SK-N-DZ (cell line): ENCODE results near the gene TBXAS1.
"Not testable (repeated sequence)": the region's sequence is repeated elsewhere in the genome, so short reads cannot be mapped to it uniquely, and the experiment has no call there.

Source experiments
- DNase-seq: peaks from one replicate; pipeline ENCODE4 v3.0.0-alpha.2; 2015; ENCODE audit warnings: low spot score

The TBXAS1 gene

GRCh38 chr7:139914306-139915267, 85.5 kb downstream of the TBXAS1 start:
- no peak for DNase-seq

DNA sequence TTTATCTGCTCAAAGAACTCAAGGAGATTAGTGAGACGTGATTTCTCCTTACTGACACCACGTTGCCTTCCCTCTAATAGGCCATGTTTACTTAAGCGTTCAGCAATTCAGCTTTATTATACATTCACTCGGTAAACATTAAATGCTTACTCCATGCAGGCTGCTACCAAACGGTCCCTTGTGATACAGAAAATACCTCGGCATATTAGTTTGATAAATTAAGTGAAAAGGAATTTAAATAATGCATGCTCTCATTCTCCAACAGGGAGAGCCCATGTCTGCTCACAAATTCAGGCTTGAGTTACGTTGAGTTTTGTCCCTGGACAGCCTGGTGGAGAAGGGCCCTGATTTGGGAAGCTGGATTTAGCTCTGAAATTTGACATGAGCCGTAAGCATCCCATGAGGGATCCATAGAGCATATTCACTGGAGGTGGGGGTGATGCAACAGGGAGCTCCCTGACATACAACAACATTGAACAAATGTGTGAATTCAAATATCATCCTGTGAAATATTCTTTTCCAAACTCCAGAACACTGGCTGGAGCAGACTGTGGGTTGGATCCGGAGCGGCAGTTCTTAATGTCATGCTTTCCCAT, 86.3 kb downstream of the TBXAS1 start:
- no peak for DNase-seq

GRCh38 chr7:139915864-139916716, 87.0 kb downstream of the TBXAS1 start:
- DNase-seq: no peak

DNA sequence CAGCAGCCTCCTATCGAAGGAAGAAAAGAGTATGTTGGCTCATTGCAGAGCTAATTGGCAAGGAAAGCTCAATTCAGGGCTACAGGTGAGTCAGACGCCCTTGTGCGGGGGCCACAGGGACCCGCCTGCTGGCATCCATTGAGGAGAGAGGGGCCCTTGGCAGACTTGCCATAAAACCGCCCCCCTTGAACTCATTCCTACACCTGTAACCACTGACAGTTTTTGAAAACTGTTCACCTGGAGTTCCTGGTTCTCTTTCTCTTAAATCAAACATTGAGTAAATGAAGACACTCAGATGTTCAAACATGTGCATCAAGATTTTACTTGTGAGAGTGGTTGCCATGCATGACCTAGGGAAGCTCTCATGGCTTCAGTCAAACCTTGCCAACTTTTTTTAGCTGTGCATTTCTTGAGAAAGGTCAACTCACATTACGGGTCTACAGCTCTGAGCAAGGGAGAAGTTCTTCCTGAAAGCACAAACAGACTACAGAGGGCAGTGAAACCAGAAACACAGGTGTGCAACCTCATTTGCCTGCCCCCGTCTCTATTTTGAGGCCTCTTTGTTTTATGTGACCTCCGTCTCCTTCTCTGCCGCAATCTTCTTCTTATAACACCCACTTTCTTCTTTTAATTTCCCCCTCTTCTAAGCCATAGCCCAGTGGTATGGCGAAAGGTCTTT, 87.8 kb downstream of the TBXAS1 start:
- DNase-seq: no peak

DNA sequence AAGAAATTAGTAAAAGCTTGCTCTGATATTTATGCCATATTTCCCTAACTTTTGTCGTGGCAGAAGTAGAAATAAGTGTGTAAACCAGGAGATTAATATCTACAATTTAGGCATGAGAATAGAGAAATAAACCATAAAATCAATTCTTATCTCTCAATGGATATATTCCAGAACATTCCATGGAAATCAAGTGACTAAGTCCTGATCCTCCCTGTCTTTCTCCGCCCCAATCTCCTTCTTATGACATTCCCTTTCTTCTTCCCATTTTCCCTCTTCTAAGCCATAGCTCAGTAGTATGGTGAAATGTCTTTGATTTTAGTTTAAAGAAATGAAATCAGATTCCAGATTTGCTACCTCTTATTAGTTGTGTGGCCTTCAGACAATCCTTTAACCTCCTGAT, 88.8 kb downstream of the TBXAS1 start:
- no peak for DNase-seq

GRCh38 chr7:139918480-139918879, 89.4 kb downstream of the TBXAS1 start:
- DNase-seq: no peak

DNA sequence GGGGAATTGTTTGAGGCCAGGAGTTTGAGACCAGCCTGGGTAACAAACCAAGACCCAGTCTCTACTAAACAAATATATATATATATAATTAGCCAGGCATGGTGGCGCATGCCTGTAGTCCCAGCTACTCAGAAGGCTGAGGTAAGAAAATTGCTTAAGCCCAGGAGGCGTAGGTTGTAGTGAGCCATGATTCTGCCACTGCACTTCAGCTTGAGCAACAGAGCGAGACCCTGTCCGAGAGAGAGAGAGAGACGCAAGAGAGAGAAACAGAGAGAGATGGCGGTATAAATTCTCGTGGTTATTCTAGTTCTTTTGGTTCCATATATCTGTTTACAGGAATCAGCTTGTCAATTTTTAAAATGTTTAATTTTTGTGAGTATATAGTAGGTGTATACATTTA, 94.0 kb downstream of the TBXAS1 start:
- no peak for DNase-seq

GRCh38 chr7:139924461-139924860, 95.4 kb downstream of the TBXAS1 start:
- no peak for DNase-seq

GRCh38 chr7:139929221-139929620, 100.2 kb downstream of the TBXAS1 start:
- DNase-seq: not testable (repeated sequence)

DNA sequence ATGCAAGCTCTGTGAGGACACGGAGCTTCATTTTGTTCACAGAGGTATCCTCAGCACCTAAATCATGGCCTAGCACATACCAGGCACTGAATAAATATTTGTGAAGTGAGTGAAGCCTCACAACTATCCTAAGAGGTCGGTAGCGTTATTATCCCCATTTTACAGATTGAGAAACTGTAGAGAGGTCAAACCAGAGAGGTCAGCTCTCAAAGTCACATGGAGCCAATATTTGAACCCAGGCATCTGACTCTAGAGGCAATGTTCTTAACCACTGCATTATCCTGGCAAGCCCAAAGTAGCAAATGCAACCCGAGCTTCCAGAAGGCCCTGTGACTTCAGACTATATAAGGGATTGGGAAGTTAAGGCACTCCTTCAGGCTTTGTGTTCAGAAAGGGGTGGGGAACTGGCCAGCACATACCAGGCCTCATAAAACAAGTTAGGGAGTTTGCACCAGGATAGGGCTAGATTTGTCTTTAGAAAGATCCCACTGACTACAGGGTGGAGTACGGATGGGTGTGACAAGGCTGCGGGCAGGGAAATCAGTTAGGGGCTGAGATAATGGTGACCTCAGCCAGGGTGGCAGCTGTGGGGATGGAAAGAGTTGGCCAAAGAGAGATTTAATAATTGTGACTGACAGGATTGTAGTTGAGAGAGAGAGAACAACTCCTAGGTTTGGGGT, 101.4 kb downstream of the TBXAS1 start:
- DNase-seq: no peak

GRCh38 chr7:139931190-139931934, 102.3 kb downstream of the TBXAS1 start:
- DNase-seq: peak; percentile 30

- DNase-seq: no peak
These were observed 103.5 kb downstream of the TBXAS1 start for GRCh38 chr7:139932531-139932930.

GRCh38 chr7:139936760-139937310, 107.8 kb downstream of the TBXAS1 start:
- no peak for DNase-seq

DNA sequence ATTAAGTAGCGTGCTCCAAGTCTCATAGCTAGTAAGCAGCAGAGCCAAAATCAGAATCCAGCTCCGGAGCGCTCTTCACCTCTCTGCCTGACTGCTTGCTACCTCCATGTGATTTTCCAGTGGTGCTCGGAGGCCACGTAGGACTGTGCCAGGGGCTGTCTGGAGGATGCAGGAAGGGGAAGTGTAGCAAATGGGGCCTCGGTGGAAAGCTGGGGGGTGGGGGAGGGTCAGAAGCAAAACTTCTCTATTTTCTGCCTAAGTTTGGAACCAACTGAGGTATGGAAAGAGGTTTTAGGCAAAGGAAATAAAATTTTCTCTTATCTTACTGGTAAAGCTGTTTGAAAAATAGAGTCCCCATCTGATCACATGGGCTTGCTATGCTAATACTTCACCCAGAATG, 108.7 kb downstream of the TBXAS1 start:
- no peak for DNase-seq

GRCh38 chr7:139940866-139941265, 111.8 kb downstream of the TBXAS1 start:
- no peak for DNase-seq

- no peak for DNase-seq
These were observed 112.4 kb downstream of the TBXAS1 start for GRCh38 chr7:139941421-139941820.

GRCh38 chr7:139941866-139942265, 112.8 kb downstream of the TBXAS1 start:
- no peak for DNase-seq

GRCh38 chr7:139942636-139943035, 113.6 kb downstream of the TBXAS1 start:
- no peak for DNase-seq

DNA sequence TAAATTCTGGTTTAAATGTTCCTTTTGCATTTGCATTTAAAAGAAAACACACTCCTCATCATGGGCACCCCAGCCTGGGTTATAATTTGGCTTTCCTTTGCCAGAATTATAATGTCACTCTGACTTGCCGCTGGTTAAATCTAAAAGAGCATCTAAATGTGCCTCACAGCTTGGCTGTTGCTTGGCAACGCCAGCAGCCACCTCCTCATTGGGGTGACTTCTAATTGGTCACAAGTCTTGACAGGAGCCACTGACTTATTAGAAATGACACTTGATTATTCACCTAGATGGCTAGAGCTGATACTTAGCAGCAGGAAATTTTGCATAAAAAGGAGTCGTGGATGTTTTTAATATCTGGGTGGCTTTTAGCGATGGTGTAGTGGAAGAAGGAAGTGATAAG, 114.3 kb downstream of the TBXAS1 start:
- DNase-seq: peak; percentile 30

GRCh38 chr7:139944248-139944647, 115.2 kb downstream of the TBXAS1 start:
- no peak for DNase-seq
